H1 (cell line): Measurements from ENCODE around the gene RPL38. TPM values are rescaled to one million over a fixed set of nuclear protein-coding genes. Genes with fewer than 3 reads are reported as not detected.

Source experiments
- CTCF ChIA-PET: fragments of 300-600 bp; sonication (Branson Sonifier 250); formaldehyde crosslinking; loops from one replicate; lab custom pipeline; 2021; ENCODE audit not compliant: partially characterized antibody; lab: Charles Lee
- POLR2A ChIA-PET: fragments of 300-600 bp; sonication (Branson Sonifier 250); formaldehyde crosslinking; loops from one replicate; lab custom pipeline; 2021; ENCODE audit warnings: inconsistent platforms; ENCODE audit not compliant: partially characterized antibody; lab: Charles Lee
- DNase-seq, 2 experiments: peaks; one replicate each; pipeline versions ENCODE4 v3.0.0 to v3.0.0-alpha.2; 2010 to 2022; ENCODE audit warnings: low spot score in 2 of 2, low read depth in 1 of 2, mixed read lengths in 1 of 2
- FAIRE-seq: peaks from 2 replicates; lab custom pipeline; 2011; peaks lifted over from hg19 to GRCh38; lab: Jason Lieb, UNC
- H2AFZ ChIP-seq: 2 replicates; pipeline ENCODE4 v1.8.1; 2012; ENCODE audit warnings: low read length, inconsistent platforms
- H2AK5ac ChIP-seq: 2 replicates; pipeline ENCODE4 v1.6.1; 2013; ENCODE audit warnings: low read depth, low read length
- H2BK120ac ChIP-seq: replicated peaks from 2 replicates; pipeline ENCODE3; 2013; ENCODE audit warnings: low read depth, low read length, inconsistent platforms
- H2BK12ac ChIP-seq: 2 replicates; pipeline ENCODE4 v1.6.1; 2013; ENCODE audit warnings: low read depth, low read length
- H2BK15ac ChIP-seq: 2 replicates; pipeline ENCODE4 v1.6.1; 2013; ENCODE audit warnings: low read length
- H2BK20ac ChIP-seq: 2 replicates; pipeline ENCODE4 v1.6.1; 2013; ENCODE audit warnings: low read length
- H2BK5ac ChIP-seq: 2 replicates; pipeline ENCODE4 v1.6.1; 2013; ENCODE audit warnings: low read depth, low read length
- H3K14ac ChIP-seq: 2 replicates; pipeline ENCODE4 v1.6.1; 2013; ENCODE audit warnings: inconsistent platforms; ENCODE audit not compliant: insufficient read length
- H3K18ac ChIP-seq: 2 replicates; pipeline ENCODE4 v1.6.1; 2013; ENCODE audit warnings: low read length; ENCODE audit errors: extremely low read depth
- H3K23ac ChIP-seq: 2 replicates; pipeline ENCODE4 v1.6.1; 2013; ENCODE audit warnings: inconsistent platforms; ENCODE audit not compliant: insufficient read length
- H3K23me2 ChIP-seq: 2 replicates; pipeline ENCODE4 v1.6.1; 2013; ENCODE audit warnings: low read depth, low read length
- H3K27ac ChIP-seq: 2 replicates; pipeline ENCODE4 v1.6.1; 2011; ENCODE audit warnings: low read depth, low read length, inconsistent platforms
- H3K27me3 ChIP-seq, 4 experiments: replicated peaks in 1 of 4; 1 replicate in 1 of 4; 2 replicates in 3 of 4; pipeline versions ENCODE4 v1.6.1 to v1.8.1; 2011 to 2013; ENCODE audit warnings: low read length in 3 of 4, mild to moderate bottlenecking in 3 of 4, inconsistent platforms in 2 of 4, mixed read lengths in 2 of 4, moderate library complexity in 1 of 4; ENCODE audit not compliant: control insufficient read depth in 3 of 4, insufficient read depth in 3 of 4; ENCODE audit errors: extremely low read depth in 1 of 4
- H3K36me3 ChIP-seq, 4 experiments: 2 replicates each; pipeline versions ENCODE4 v1.6.1 to v1.8.1; 2011 to 2013; ENCODE audit warnings: mild to moderate bottlenecking in 4 of 4, low read length in 3 of 4, moderate library complexity in 2 of 4, control low read depth in 1 of 4, inconsistent platforms in 1 of 4; ENCODE audit not compliant: insufficient read depth in 4 of 4, control insufficient read depth in 2 of 4
- H3K4ac ChIP-seq: replicated peaks from 2 replicates; pipeline ENCODE3; 2013; ENCODE audit warnings: low read length, low read depth, mixed read lengths, inconsistent platforms; ENCODE audit not compliant: insufficient read length
- H3K4me1 ChIP-seq, 4 experiments: replicated peaks in 1 of 4; 1 replicate in 1 of 4; 2 replicates in 3 of 4; pipeline versions ENCODE4 v1.6.1 to v1.8.1; 2011 to 2013; ENCODE audit warnings: low read length in 3 of 4, inconsistent platforms in 2 of 4, mixed read lengths in 1 of 4; ENCODE audit not compliant: insufficient read depth in 4 of 4, control insufficient read depth in 3 of 4
- H3K4me2 ChIP-seq, 2 experiments: 2 replicates each; pipeline versions ENCODE4 v1.6.1 to v1.8.1; 2011 to 2013; ENCODE audit warnings: low read depth in 2 of 2, low read length in 2 of 2, control low read depth in 1 of 2, inconsistent platforms in 1 of 2, mild to moderate bottlenecking in 1 of 2; ENCODE audit not compliant: insufficient read depth in 1 of 2
- H3K4me3 ChIP-seq, 4 experiments: fragments of 200-600, 300-600 bp in 1 of 4; sonication (generic), shearing (Covaris generic), sonication (Bioruptor Twin) in 1 of 4; 2 replicates each; pipeline versions ENCODE4 v1.5.1 to v1.8.1; 2011 to 2016; ENCODE audit warnings: low read length in 4 of 4, low read depth in 3 of 4, control low read depth in 2 of 4, inconsistent platforms in 2 of 4, mild to moderate bottlenecking in 2 of 4, mixed read lengths in 1 of 4, moderate library complexity in 1 of 4; ENCODE audit not compliant: insufficient read depth in 2 of 4; ENCODE audit errors: extremely low read depth in 1 of 4
- H3K56ac ChIP-seq: replicated peaks from 2 replicates; pipeline ENCODE3; 2013; ENCODE audit warnings: low read depth, mild to moderate bottlenecking, mixed read lengths, low read length, inconsistent platforms; ENCODE audit not compliant: insufficient read length
- H3K79me1 ChIP-seq: 2 replicates; pipeline ENCODE4 v1.6.1; 2013; ENCODE audit warnings: low read depth, low read length, control low read depth
- H3K79me2 ChIP-seq, 2 experiments: 2 replicates each; pipeline versions ENCODE4 v1.6.1 to v1.8.1; 2012 to 2013; ENCODE audit warnings: low read length in 2 of 2, mild to moderate bottlenecking in 2 of 2, inconsistent platforms in 1 of 2; ENCODE audit not compliant: insufficient read depth in 2 of 2, control insufficient read depth in 1 of 2
- H3K9ac ChIP-seq, 4 experiments: replicated peaks in 1 of 4; 1 replicate in 1 of 4; 2 replicates in 3 of 4; pipeline versions ENCODE4 v1.6.1 to v1.8.1; 2011 to 2013; ENCODE audit warnings: low read depth in 3 of 4, low read length in 3 of 4, control low read depth in 2 of 4, mild to moderate bottlenecking in 2 of 4, moderate library complexity in 2 of 4, inconsistent platforms in 1 of 4; ENCODE audit errors: extremely low read depth in 1 of 4
- H3K9me3 ChIP-seq, 2 experiments: 2 replicates each; pipeline versions ENCODE4 v1.6.1 to v1.8.1; 2012 to 2013; ENCODE audit warnings: mild to moderate bottlenecking in 2 of 2, moderate library complexity in 2 of 2, control low read depth in 1 of 2, inconsistent platforms in 1 of 2, low read depth in 1 of 2, low read length in 1 of 2, mixed read lengths in 1 of 2; ENCODE audit not compliant: insufficient read depth in 2 of 2
- H4K20me1 ChIP-seq, 2 experiments: replicated peaks in 1 of 2; 2 replicates each; pipeline versions ENCODE3 to v1.8.1; 2011 to 2013; ENCODE audit warnings: inconsistent platforms in 2 of 2, low read length in 2 of 2, mild to moderate bottlenecking in 1 of 2; ENCODE audit not compliant: insufficient read depth in 2 of 2, control insufficient read depth in 1 of 2
- H4K5ac ChIP-seq: 2 replicates; pipeline ENCODE4 v1.6.1; 2013; ENCODE audit warnings: low read length, low read depth, mixed read lengths, inconsistent platforms; ENCODE audit not compliant: insufficient read length
- H4K8ac ChIP-seq: 2 replicates; pipeline ENCODE4 v1.8.0; 2013; ENCODE audit warnings: mild to moderate bottlenecking, moderate library complexity, low read length, inconsistent platforms; ENCODE audit not compliant: insufficient read depth; ENCODE audit errors: extremely low read depth
- H4K91ac ChIP-seq: replicated peaks from 2 replicates; pipeline ENCODE3; 2013; ENCODE audit warnings: low read length, mixed read lengths, inconsistent platforms; ENCODE audit not compliant: insufficient read length
- BRCA1 ChIP-seq: IDR thresholded peaks from 2 replicates; pipeline ENCODE4 v1.6.1; 2012; ENCODE audit warnings: low read depth, low read length, improper control_type of control experiment
- CTBP2 ChIP-seq: IDR thresholded peaks from 2 replicates; pipeline ENCODE4 v1.7.0; 2011; ENCODE audit warnings: borderline replicate concordance, mild to moderate bottlenecking, moderate library complexity, mixed read lengths, low read length; ENCODE audit not compliant: insufficient read depth, insufficient read length
- EGR1 ChIP-seq: IDR thresholded peaks from 2 replicates; pipeline ENCODE4 v1.6.1; 2011; ENCODE audit warnings: low read depth, low read length, borderline replicate concordance
- EP300 ChIP-seq, 2 experiments: IDR thresholded peaks; 1 replicate in 1 of 2; 2 replicates in 1 of 2; pipeline ENCODE4 v1.6.1; 2011 to 2012; ENCODE audit warnings: low read depth in 2 of 2, low read length in 2 of 2, mild to moderate bottlenecking in 2 of 2, borderline replicate concordance in 1 of 2, inconsistent platforms in 1 of 2, moderate library complexity in 1 of 2
- KDM1A ChIP-seq: fragments of 200-600, 300-600 bp; sonication (generic); IDR thresholded peaks from 2 replicates; pipeline ENCODE4 v1.7.1; 2016; ENCODE audit warnings: mild to moderate bottlenecking, low read length, borderline replicate concordance
- NRF1 ChIP-seq: IDR thresholded peaks from 2 replicates; pipeline ENCODE4 v1.6.1; 2011; ENCODE audit warnings: mild to moderate bottlenecking, low read depth, low read length, improper control_type of control experiment
- POLR2A ChIP-seq, 2 experiments: IDR thresholded peaks; 1 replicate in 1 of 2; 2 replicates in 1 of 2; pipeline ENCODE4 v1.6.1; 2011; ENCODE audit warnings: low read depth in 2 of 2, low read length in 2 of 2, mild to moderate bottlenecking in 2 of 2; ENCODE audit errors: control extremely low read depth in 1 of 2
- SP4 ChIP-seq: IDR thresholded peaks from 2 replicates; pipeline ENCODE4 v1.6.1; 2012; ENCODE audit warnings: low read length, inconsistent platforms
- USF2 ChIP-seq: IDR thresholded peaks from 2 replicates; pipeline ENCODE4 v1.6.1; 2011; ENCODE audit warnings: low read length, improper control_type of control experiment
- YY1 ChIP-seq: IDR thresholded peaks from 2 replicates; pipeline ENCODE4 v1.6.1; 2011; ENCODE audit warnings: low read depth, mild to moderate bottlenecking, low read length
- whole genome bisulfite sequencing, 2 experiments: shearing (Covaris generic) in 1 of 2; methylation state at CpG; one replicate each; pipeline versions ENCODE4 v1.1.6 to v1.1.7; 2013 to 2015; ENCODE audit warnings: low lambda C conversion rate in 2 of 2, mixed read lengths in 2 of 2, inconsistent platforms in 1 of 2, low coverage in 1 of 2, missing lambda C conversion rate in 1 of 2; ENCODE audit not compliant: insufficient replicate concordance in 2 of 2, insufficient coverage in 1 of 2, insufficient read length in 1 of 2; ENCODE audit errors: extremely low coverage in 1 of 2, missing lambda C conversion rate in 1 of 2; 5-methylcytosine and 5-hydroxymethylcytosine counted together
- polyA plus RNA-seq, 7 experiments: library from polyadenylated mRNA; depleted of rRNA in 3 of 7; stranded (reverse) in 5 of 7; unstranded in 2 of 7; fragments of >200 nt in 5 of 7; fragments of 200-250 nt in 2 of 7; gene quantifications; 1 replicate in 5 of 7; 2 replicates in 1 of 7; 4 replicates in 1 of 7; pipeline versions ENCODE4 v1.2.1 to v1.2.3, GENCODE V29; 2011 to 2013; ENCODE audit warnings: missing spikeins in 2 of 7, mixed read lengths in 2 of 7
- total RNA-seq: library from RNA; stranded (reverse); fragmentation: NEBNext Ultra II Directional; extraction: Animal tissue kit (Norgen Biotek cat#: 25700); gene quantifications from 2 replicates; pipeline ENCODE4 v1.2.1, GENCODE V29; 2021

Gene RPL38
- total and polyA plus RNA-seq, 2 of the 8 experiments (the other 6 are each of a cell fraction or from before 2014, with no cell fraction given) = 412 to 1,195 TPM

- Histone ChIP-seq H3K9me3 (no peaks in the 10 kb centered on the region), H2BK15ac (no peak overlapping the region), H2BK120ac (no peak overlapping the region), H3K4me3 (no peak overlapping the region), H4K8ac (no peak overlapping the region), H3K18ac (no peak overlapping the region), H3K4ac (no peak overlapping the region), H3K9ac (no peak overlapping the region), H3K4me2 (no peak overlapping the region), H3K56ac (no peak overlapping the region), H3K4me1 (0 out of 7 replicates have a peak, but pooled peaks cover 0 to 1% (median 0%) of the 10 kb centered on the region in 4 experiments), H2AK5ac (no peak overlapping the region), H4K20me1 (no peaks in the 10 kb centered on the region), H3K27me3 (0 out of 7 replicates have a peak, but pooled peaks cover 0 to 1% (median 0%) of the 10 kb centered on the region in 4 experiments), H2BK5ac (no peak overlapping the region), H2BK20ac (no peak overlapping the region), H3K14ac (no peak overlapping the region), H2BK12ac (no peak overlapping the region), H3K79me2 (no peaks in the 10 kb centered on the region), H3K36me3 (no peaks in the 10 kb centered on the region), H3K23me2 (no peaks in the 10 kb centered on the region), H4K5ac (no peak overlapping the region), H3K79me1 (no peaks in the 10 kb centered on the region), H3K23ac (no peak overlapping the region), H2AFZ (no peak overlapping the region), H4K91ac (no peak overlapping the region), H3K27ac (no peak overlapping the region)
- WGBS, 2 experiments = 65% methylated on average over 3 of the region's 3 CpGs; no CpG with 5 or more reads in 1 of the 2 experiments
- TF ChIP-seq YY1 (no peak), SP4 (no peak), EP300 (IDR thresholded peaks at IDR 0.05; ENCODE audit: borderline replicate concordance in 1 of 2, low read depth in 2 of 2, low read length in 2 of 2) (no peak), KDM1A (no peak), BRCA1 (no peak), NRF1 (no peak), USF2 (no peak), EGR1 (no peak), CTBP2 (no peak), POLR2A (IDR thresholded peaks at IDR 0.05; ENCODE audit: control extremely low read depth in 1 of 2, low read depth in 2 of 2, low read length in 2 of 2) (no peak)
- DNase-seq (no peak), FAIRE-seq (no peak)
- CTCF ChIA-PET = interaction anchor here (0.6 to 2.8 kb wide), 3 partner anchors 12 to 144 kb away, joined by 3 to 5 read pairs (median 3); no protein-coding TSS in a partner anchor
- POLR2A ChIA-PET = interaction anchor here (1.2 to 1.4 kb wide), 2 partner anchors 29 to 32 kb away, joined by 3 read pairs; no protein-coding TSS in a partner anchor
Measured at GRCh38 chr17:74172700-74173099, 30.8 kb upstream of the RPL38 start.
